Activated naive CD4-positive, alpha-beta T cell treated with anti-CD3 and anti-CD28 coated beads for 36 hours (primary cell): ENCODE data around the gene ANO9. TPM values are rescaled to one million over a fixed set of nuclear protein-coding genes. Genes with fewer than 3 reads are reported as not detected.
"Not testable (repeated sequence)": the region's sequence is repeated elsewhere in the genome, so short reads cannot be mapped to it uniquely, and the experiment has no call there.

Experiments
- CTCF ChIA-PET: fragments of 350-600 bp; sonication (Branson Sonifier 250); formaldehyde crosslinking; loops from one replicate; lab custom pipeline; 2021; ENCODE audit warnings: antibody characterized with exemption; lab: Charles Lee
- DNase-seq: peaks from one replicate; pipeline ENCODE4 v3.0.0-alpha.2; 2020
- H3K27ac Mint-ChIP-seq: one replicate; pipeline ENCODE4 v1.8.0; 2021; ENCODE audit warnings: mild to moderate bottlenecking, mixed read lengths
- H3K27me3 Mint-ChIP-seq: one replicate; pipeline ENCODE4 v1.8.0; 2021; ENCODE audit warnings: low read depth, mixed read lengths
- H3K36me3 Mint-ChIP-seq: one replicate; pipeline ENCODE4 v1.8.0; 2021; ENCODE audit warnings: low read depth, mixed read lengths
- H3K4me1 Mint-ChIP-seq: one replicate; pipeline ENCODE4 v1.8.0; 2021; ENCODE audit warnings: low read depth, mixed read lengths
- H3K4me3 Mint-ChIP-seq: one replicate; pipeline ENCODE4 v1.8.0; 2021; ENCODE audit warnings: mild to moderate bottlenecking, moderate library complexity, mixed read lengths
- H3K9me3 Mint-ChIP-seq: one replicate; pipeline ENCODE4 v1.8.0; 2021; ENCODE audit warnings: mixed read lengths
- intact Hi-C: fragments of 100-400 bp; cut with micrococcal nuclease; formaldehyde crosslinking; loops from one replicate; pipeline ENCODE4 v1.15.1; 2023
- total RNA-seq, 2 experiments: library from RNA; stranded (reverse); gene quantifications; one replicate each; pipeline ENCODE4 v1.2.3, GENCODE V29; 2021

ANO9 gene
- total RNA-seq, 2 experiments from 2014 or later: 28.9 to 31.0 TPM

DNA sequence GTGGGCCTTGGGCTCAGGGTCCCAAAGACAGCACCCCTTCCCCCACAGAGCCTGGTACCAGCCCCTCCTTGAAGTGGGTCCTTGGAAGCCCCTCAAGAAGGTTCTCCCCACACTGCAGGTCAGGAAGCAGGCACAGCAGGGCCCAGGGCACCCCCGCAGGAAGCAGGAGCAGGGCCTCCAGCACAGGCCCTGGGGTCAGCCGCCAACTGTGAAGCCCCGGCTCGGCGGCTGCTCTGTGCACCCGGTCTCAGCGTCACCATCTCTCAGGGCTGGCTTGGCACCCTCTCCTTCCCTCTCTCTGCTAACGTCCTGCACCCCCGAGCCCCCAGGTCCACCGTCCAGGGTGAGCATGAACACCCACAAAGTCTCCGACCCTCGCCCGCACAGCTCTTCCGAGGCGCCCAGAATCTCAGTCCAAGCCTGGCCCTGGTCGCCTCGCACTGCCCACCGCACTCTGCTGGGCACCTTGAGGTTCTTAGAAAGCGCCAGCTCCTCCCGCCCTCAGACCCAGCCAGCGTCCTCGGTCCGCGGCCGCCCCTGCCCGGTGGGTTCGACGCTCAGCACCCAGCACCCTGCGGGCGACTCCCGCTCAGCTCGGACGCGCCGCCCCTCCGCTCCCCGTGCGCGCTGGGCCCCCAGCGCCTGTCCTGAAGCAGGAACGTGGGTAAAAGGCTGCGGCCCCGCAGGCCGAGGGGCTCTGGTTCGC lies 25.6 kb downstream of the ANO9 start:
- Mint-ChIP-seq H3K4me3 (peak overlapping the region; percentile 86), H3K9me3 (no peaks in the 10 kb centered on the region), H3K4me1 (peaks cover 30% of the 10 kb centered on the region), H3K36me3 (no peaks in the 10 kb centered on the region), H3K27ac (peak overlapping the region; percentile 89), H3K27me3 (no peaks in the 10 kb centered on the region)
- intact Hi-C loops: no loop called here
- CTCF ChIA-PET: interaction anchor here (0.9 to 2.6 kb wide), 5 partner anchors 9 to 120 kb away, joined by 3 to 10 read pairs (median 3); partner anchors contain the start of gene HRAS
- no peak for DNase-seq

DNA sequence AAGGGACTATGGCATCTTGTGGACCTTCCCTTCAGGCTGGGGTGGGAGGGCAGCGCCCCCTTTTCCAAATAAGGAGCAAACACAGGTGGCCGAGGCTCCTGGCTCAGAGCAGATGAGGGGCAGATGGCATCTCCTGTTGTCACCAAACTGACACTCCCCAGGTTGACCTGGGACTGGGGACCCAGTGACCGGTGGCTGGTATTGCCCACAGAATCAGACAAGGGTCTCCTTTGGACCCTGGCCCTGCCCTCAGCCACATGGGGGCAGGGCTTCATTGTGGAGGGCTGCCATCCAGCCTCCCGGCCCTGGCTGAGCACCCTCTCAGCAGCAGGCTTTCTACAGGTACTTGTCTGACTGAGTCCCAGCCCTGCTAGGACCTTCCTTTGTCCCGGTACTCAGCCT lies 26.2 kb downstream of the ANO9 start:
- H3K4me1 Mint-ChIP-seq: peaks cover 30% of the 10 kb centered on the region
- CTCF ChIA-PET: interaction anchor here (0.5 to 2.6 kb wide), 5 partner anchors 8 to 312 kb away, joined by 3 to 10 read pairs (median 3); partner anchors contain the start of gene HRAS
- intact Hi-C loops: loop anchor here (1.0 to 2.0 kb wide), 4 partner anchors 8 to 209 kb away; partner anchors contain the start of genes BET1L, RIC8A and RNH1
- no peaks in the 10 kb centered on the region for H3K27me3 Mint-ChIP-seq
- H3K9me3 Mint-ChIP-seq: no peaks in the 10 kb centered on the region
- H3K27ac Mint-ChIP-seq: peak overlapping the region; percentile 89
- H3K4me3 Mint-ChIP-seq: peak overlapping the region; percentile 86
- no peak for DNase-seq
- no peaks in the 10 kb centered on the region for H3K36me3 Mint-ChIP-seq

DNA sequence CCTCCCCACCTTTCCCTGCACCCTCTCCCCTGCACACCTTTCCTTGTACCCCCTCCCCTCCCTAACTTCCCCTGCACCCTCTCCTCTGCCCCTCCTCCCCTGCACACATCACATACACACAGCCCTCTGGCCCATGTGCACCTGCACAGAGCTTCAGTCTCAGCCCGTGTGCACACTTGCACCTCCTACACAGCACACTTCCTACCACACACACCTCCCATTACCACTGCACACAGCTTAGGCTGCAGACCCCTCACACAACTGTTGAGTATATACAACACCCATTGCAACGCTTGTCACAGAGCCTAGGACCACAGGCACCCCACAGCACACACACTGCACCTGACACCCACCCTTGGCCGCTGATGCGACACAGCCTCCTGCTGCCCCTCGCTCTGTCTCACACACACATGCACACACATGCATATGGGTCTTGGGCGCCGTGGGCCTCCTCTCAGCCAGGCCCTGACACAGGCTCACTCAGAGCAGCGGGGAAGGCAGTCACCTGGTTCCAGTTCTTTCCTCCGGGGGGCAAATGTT lies 27.4 kb downstream of the ANO9 start:
- Mint-ChIP-seq H3K27ac (peak overlapping the region; percentile 89), H3K9me3 (no peaks in the 10 kb centered on the region), H3K27me3 (no peaks in the 10 kb centered on the region), H3K4me3 (peak overlapping the region; percentile 86), H3K4me1 (peaks cover 30% of the 10 kb centered on the region), H3K36me3 (no peaks in the 10 kb centered on the region)
- no peak for DNase-seq
- CTCF ChIA-PET: interaction anchor here (0.5 to 2.6 kb wide), 2 partner anchors 34 to 128 kb away, joined by 3 to 10 read pairs; no protein-coding TSS in a partner anchor
- intact Hi-C loops: loop anchor here (2.0 kb wide), 2 partner anchors 92 to 208 kb away; partner anchors contain the start of genes BET1L, RIC8A and RNH1

DNA sequence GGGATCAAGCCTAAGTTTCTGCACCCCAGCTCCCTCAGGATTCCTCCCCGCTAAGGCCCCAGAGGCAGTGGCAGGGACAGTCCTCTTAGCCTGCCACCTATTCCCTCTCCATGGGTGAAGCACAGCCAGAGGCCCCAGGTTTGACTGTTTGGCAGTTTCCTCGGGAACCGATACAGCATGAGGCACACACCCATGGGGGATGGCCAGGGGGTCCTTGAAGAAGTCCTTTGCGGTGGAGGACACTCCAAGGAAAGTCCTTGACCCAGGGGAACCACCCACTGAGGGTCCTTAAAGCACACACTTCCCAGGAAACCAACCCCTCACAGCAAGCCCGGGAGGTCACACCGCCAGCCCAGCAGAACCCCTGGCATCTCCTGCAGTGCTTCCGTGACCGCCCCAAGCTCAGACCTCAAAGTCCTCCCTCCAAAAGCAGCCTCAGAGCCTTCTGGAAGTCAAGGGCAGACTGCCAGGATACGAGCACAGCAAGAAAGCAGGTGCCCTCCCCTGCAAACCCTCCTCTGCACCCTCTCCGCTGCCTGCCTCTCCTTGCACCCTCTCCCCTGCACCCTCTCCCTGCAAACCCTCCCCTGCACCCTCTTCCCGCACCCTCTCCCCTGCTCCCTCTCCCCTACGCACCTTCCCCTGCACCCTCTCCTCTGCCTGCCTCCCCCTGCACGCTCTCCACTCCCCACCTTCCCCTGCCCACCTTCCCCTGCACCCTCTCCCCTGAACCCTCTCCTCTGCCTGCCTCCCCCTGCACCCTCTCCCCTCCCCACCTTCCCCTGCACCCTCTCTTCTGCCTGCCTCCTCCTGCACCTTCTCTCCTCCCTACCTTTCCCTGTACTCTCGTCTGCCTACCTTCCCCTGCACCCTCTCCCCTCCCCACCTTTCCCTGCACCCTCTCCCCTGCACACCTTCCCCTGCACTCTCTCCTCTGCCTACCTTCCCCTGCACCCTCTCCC lies 28.4 kb downstream of the ANO9 start:
- peaks cover 30% of the 10 kb centered on the region for H3K4me1 Mint-ChIP-seq
- H3K9me3 Mint-ChIP-seq: no peaks in the 10 kb centered on the region
- no peaks in the 10 kb centered on the region for H3K36me3 Mint-ChIP-seq
- H3K27ac Mint-ChIP-seq: no peak overlapping the region
- intact Hi-C loops: loop anchor here (2.0 kb wide), 2 partner anchors 93 to 207 kb away; partner anchors contain the start of genes BET1L, RIC8A and RNH1
- H3K4me3 Mint-ChIP-seq: peak overlapping the region; percentile 27
- peak; percentile 51 for DNase-seq
- no peaks in the 10 kb centered on the region for H3K27me3 Mint-ChIP-seq
- CTCF ChIA-PET: interaction anchor here (1.2 kb wide), 1 partner anchor 35 kb away, joined by 6 read pairs; no protein-coding TSS in a partner anchor

DNA sequence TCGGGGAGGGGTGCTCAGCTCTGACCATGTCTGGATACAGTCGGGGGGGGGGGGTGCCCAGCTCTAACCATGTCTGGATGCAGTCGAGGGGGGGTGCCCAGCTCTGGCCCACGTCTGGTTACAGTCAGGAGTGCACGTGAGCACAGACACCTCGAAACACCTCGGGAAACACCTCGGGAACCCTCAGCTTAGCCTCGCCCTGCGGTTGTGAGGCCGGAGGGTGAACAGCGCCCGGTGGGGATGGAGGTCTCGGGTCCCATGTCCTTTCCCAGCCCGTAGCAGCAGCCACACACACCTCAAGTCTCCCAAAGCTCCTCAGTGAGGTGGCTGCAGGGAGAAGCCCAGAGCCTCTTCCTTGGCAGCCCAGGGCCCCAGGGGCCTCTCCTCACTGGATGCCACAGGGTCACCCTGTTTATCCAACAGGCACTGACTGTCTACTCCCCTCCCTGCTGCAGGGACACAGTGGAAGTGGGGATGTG lies 29.1 kb downstream of the ANO9 start:
- DNase-seq: no peak
- Mint-ChIP-seq H3K4me3 (no peak overlapping the region), H3K4me1 (peaks cover 30% of the 10 kb centered on the region), H3K27ac (no peak overlapping the region), H3K27me3 (no peaks in the 10 kb centered on the region), H3K36me3 (no peaks in the 10 kb centered on the region), H3K9me3 (no peaks in the 10 kb centered on the region)
- intact Hi-C loops: no loop called here
- CTCF ChIA-PET: interaction anchor here (1.2 kb wide), 1 partner anchor 36 kb away, joined by 6 read pairs; no protein-coding TSS in a partner anchor

DNA sequence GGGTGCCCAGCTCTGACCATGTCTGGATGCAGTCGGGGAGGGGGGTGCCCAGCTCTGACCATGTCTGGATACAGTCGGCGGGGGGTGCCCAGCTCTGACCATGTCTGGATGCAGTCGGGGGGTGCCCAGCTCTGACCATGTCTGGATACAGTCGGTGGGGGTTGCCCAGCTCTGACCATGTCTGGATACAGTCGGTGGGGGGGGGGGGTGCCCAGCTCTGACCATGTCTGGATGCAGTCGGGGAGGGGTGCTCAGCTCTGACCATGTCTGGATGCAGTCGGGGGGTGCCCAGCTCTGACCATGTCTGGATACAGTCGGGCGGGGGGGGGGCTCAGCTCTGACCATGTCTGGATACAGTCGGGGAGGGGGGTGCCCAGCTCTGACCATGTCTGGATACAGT lies 30.3 kb downstream of the ANO9 start:
- H3K36me3 Mint-ChIP-seq, DNase-seq, H3K27ac Mint-ChIP-seq, CTCF ChIA-PET, H3K4me3 Mint-ChIP-seq, H3K9me3 Mint-ChIP-seq, intact Hi-C loops, H3K27me3 Mint-ChIP-seq: not testable (repeated sequence)
- peaks cover 30% of the 10 kb centered on the region for H3K4me1 Mint-ChIP-seq

DNA sequence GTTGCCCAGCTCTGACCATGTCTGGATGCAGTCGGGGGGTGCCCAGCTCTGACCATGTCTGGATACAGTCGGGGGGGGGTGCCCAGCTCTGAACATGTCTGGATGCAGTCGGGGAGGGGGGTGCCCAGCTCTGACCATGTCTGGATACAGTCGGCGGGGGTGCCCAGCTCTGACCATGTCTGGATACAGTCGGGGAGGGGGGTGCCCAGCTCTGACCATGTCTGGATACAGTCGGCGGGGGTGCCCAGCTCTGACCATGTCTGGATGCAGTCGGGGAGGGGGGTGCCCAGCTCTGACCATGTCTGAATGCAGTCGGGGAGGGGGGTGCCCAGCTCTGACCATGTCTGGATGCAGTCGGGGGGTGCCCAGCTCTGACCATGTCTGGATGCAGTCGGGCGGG lies 31.1 kb downstream of the ANO9 start:
- H3K27me3 Mint-ChIP-seq, DNase-seq, H3K9me3 Mint-ChIP-seq, H3K36me3 Mint-ChIP-seq, H3K4me3 Mint-ChIP-seq, H3K27ac Mint-ChIP-seq, intact Hi-C loops: not testable (repeated sequence)
- H3K4me1 Mint-ChIP-seq: peaks cover 24% of the 10 kb centered on the region
- CTCF ChIA-PET: interaction anchor here (1.1 kb wide), 1 partner anchor 38 kb away, joined by 3 read pairs; no protein-coding TSS in a partner anchor

DNA sequence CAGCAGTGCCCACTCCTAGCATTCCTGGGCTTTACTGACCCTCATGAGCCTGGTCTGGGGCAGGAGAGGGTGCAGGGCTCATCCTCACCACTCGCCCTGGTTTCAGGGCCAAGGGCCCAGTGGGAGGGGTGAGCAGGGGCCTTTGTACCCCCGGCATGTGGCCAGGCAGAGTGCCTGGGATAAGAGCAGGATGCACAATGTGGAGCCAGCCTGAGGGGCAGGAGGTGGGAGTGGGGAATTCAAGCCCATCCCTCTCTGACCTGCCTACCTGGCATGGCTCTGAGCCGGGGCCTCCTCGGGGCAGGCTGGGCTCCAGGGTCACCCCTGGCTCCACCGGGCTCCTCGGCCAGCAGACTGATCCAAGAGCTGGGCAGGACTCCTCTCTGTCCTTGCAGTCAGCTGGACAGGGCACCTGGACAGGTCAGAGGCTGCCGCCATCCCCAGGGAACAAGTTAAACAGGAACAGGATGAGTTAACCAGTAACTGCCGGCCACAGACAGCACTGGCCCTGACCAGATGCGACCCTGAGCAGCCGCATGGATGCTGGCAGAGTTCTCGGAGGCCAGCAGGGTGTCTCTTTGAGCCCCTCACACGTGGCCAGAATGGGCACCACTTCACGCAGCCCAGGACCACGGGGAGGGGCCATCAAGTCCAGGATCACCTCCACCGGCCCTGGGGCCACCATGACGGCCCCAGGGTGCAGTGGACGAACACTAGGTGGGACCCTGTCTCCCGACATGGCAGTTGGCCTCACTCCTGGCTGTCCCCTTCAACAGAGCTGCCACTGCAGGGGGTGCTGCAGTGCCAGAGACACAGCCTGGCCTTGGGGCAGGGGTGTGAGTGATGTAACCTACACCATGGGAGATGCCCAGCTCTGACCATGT lies 32.0 kb downstream of the ANO9 start:
- Mint-ChIP-seq H3K36me3 (peaks cover 1% of the 10 kb centered on the region), H3K4me3 (no peak overlapping the region), H3K4me1 (peaks cover 19% of the 10 kb centered on the region), H3K9me3 (no peaks in the 10 kb centered on the region), H3K27me3 (no peaks in the 10 kb centered on the region), H3K27ac (no peak overlapping the region)
- no peak for DNase-seq
- intact Hi-C loops: no loop called here
- CTCF ChIA-PET: interaction anchor here (1.1 kb wide), 1 partner anchor 39 kb away, joined by 3 read pairs; no protein-coding TSS in a partner anchor

DNA sequence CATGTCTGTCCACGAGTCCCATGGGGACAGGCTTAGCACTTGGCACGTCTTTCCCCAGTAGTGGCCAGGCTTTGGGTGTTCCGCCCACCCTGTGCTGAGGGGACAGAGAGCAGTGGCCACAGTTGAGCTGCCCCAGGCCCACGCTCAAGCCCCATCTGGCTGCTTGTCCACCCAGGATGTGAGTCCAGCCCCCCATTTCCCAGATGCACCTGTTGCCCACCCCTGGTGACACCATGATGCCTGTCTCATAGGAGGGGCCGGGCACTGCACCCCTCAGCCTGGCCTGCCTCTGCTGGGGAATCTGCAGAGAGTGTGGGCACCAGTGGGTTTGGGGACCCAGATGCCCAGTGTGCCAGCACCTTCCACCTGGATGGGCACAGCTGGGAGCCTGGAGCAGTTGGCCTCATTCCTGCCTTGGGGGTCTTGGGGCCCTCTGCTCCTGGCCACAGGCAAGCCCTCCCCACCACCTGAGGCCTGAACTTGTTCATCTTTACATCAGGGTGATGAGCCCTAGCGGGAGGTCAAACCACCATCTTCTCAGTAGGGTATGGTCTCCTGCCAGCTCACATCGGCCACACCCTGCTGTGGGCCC lies 32.7 kb downstream of the ANO9 start:
- H3K4me3 Mint-ChIP-seq: no peak overlapping the region
- DNase-seq: no peak
- intact Hi-C loops: no loop called here

DNA sequence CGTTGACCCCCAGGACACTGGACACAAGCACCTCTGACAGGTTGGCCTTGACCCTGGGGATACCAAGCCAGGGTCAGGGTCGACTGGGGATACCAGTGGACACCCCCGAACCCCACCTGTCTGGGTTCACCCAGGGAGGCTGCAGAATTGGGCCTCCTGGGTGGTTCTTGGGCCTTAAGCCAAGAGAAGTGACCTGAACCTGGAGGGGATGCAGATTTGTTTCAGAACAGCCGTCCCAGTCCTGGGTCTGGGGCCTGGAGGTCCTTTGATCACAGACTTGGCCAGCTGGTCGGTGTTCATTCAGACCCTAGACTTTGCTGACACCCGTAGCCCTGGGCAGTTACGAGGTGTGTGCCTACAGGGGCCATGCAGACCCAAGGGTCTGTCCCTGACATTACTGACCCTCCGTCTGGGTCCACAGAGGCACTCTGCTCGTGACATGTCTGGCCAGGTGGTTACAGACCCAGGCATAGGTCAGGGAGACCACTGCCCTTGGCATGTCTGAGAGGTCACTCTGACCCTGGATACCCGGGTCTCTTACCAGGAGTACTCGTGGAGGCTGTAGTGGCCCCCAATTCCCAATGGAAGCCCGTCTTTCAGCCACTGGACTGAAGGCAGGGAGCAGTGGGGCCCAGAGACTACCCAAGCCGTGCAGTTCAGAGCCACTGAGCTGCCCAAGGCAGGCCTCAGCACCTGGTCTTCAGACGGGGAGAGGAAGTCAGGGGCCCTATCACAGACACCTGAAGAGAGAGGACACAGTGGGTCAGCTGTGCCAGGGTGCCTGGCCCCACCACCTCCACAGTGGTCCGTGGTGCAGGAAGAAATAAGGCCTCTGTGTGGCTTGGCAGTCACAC lies 33.4 kb downstream of the ANO9 start:
- H3K36me3 Mint-ChIP-seq: peaks cover 1% of the 10 kb centered on the region
- H3K27ac Mint-ChIP-seq: no peak overlapping the region
- peak overlapping the region; percentile 34 for H3K4me3 Mint-ChIP-seq
- H3K9me3 Mint-ChIP-seq: no peaks in the 10 kb centered on the region
- no peak for DNase-seq
- intact Hi-C loops: no loop called here
- CTCF ChIA-PET: interaction anchor here (2.4 kb wide), 1 partner anchor 41 kb away, joined by 21 read pairs; the partner anchor contains the start of gene PTDSS2
- no peaks in the 10 kb centered on the region for H3K27me3 Mint-ChIP-seq
- peaks cover 9% of the 10 kb centered on the region for H3K4me1 Mint-ChIP-seq

More for the DNA sequence above, 32.7 kb downstream of the ANO9 start:
- peaks cover 12% of the 10 kb centered on the region for H3K4me1 Mint-ChIP-seq
- H3K9me3 Mint-ChIP-seq: no peaks in the 10 kb centered on the region
- CTCF ChIA-PET: no interaction called here
- no peak overlapping the region for H3K27ac Mint-ChIP-seq
- H3K27me3 Mint-ChIP-seq: no peaks in the 10 kb centered on the region
- H3K36me3 Mint-ChIP-seq: peaks cover 1% of the 10 kb centered on the region
